ENCODE results near the gene TTC33. TPM values are rescaled to one million over a fixed set of nuclear protein-coding genes. Genes with fewer than 3 reads are reported as not detected.

Gene TTC33
- total RNA-seq, 1 experiment from 2014 or later = 12.6 TPM

- POLR2A ChIA-PET = interaction anchor here (0.6 kb wide), 1 partner anchor 84 kb away, joined by 3 read pairs; no protein-coding TSS in a partner anchor
- Histone ChIP-seq H3K36me3 (ENCODE audit: control insufficient read depth, insufficient read depth, low read length) (no peaks in the 10 kb centered on the region), H3K4me3 (ENCODE audit: low read depth in 2 of 2, low read length in 2 of 2) (no peak overlapping the region), H3K4me1 (ENCODE audit: control insufficient read depth, insufficient read depth, low read length) (no peaks in the 10 kb centered on the region), H3K27ac (ENCODE audit: low read length) (no peak overlapping the region), H3K27me3 (ENCODE audit: control insufficient read depth, insufficient read depth, low read length) (no peaks in the 10 kb centered on the region), H3K9me3 (ENCODE audit: control insufficient read depth, insufficient read depth, low read depth, low read length) (no peaks in the 10 kb centered on the region)
- DNase-seq (ENCODE audit: low read depth, low spot score) (no peak), ATAC-seq (no peak)
- in situ Hi-C loops (cut with HindIII; ENCODE audit: low pct_unique_long_range_greater_than_20kb, low sequenced_read_pairs) (no loop called here), intact Hi-C loops (cut with micrococcal nuclease; ENCODE audit: unreplicated experiment) (no loop called here)
- no TSS peak for BruUV-seq (replicated peaks)
- CTCF ChIA-PET = interaction anchor here (0.6 kb wide), 1 partner anchor 616 kb away, joined by 3 read pairs; no protein-coding TSS in a partner anchor
- TF ChIP-seq REST (IDR thresholded peaks at IDR 0.05; ENCODE audit: insufficient read depth in 1 of 2, low read depth in 2 of 2, low read length in 1 of 2) = no peak
- TF ChIP-seq TCF7L2 (IDR thresholded peaks at IDR 0.05; ENCODE audit: low read depth, low read length) = no peak
- TF ChIP-seq POLR2AphosphoS5 (IDR thresholded peaks at IDR 0.05; ENCODE audit: low read depth, low read length) = no peak
- TF ChIP-seq CTCF (IDR thresholded peaks at IDR 0.05) = no peak
- TF ChIP-seq SIN3A (IDR thresholded peaks at IDR 0.05; ENCODE audit: borderline replicate concordance, insufficient read depth, low read depth, low read length) = no peak
These were observed 154.4 kb downstream of the TTC33 start for GRCh38 chr5:40601198-40601868.

- no peaks in the 10 kb centered on the region for H3K36me3 ChIP-seq (ENCODE audit: control insufficient read depth, insufficient read depth, low read length)
- no peaks in the 10 kb centered on the region for H3K4me1 ChIP-seq (ENCODE audit: control insufficient read depth, insufficient read depth, low read length)
- ATAC-seq = no peak
- ChIA-PET CTCF (no interaction called here), POLR2A (no interaction called here)
- no peak overlapping the region for H3K4me3 ChIP-seq (ENCODE audit: low read depth in 2 of 2, low read length in 2 of 2)
- no peaks in the 10 kb centered on the region for H3K27me3 ChIP-seq (ENCODE audit: control insufficient read depth, insufficient read depth, low read length)
- DNase-seq (ENCODE audit: low read depth, low spot score) = no peak
- BruUV-seq (replicated peaks) = no TSS peak
- no peaks in the 10 kb centered on the region for H3K9me3 ChIP-seq (ENCODE audit: control insufficient read depth, insufficient read depth, low read depth, low read length)
- intact Hi-C loops (cut with micrococcal nuclease; ENCODE audit: unreplicated experiment) = no loop called here
- in situ Hi-C loops (cut with HindIII; ENCODE audit: low pct_unique_long_range_greater_than_20kb, low sequenced_read_pairs) = no loop called here
- TF ChIP-seq CTCF (IDR thresholded peaks at IDR 0.05) (no peak), POLR2AphosphoS5 (IDR thresholded peaks at IDR 0.05; ENCODE audit: low read depth, low read length) (no peak), TCF7L2 (IDR thresholded peaks at IDR 0.05; ENCODE audit: low read depth, low read length) (no peak)
- H3K27ac ChIP-seq (ENCODE audit: low read length) = no peak overlapping the region
These were observed 155.4 kb downstream of the TTC33 start for GRCh38 chr5:40600383-40600782.
